GM23338 (cell line): ENCODE measurements around the gene COLQ. TPM values are rescaled to one million over a fixed set of nuclear protein-coding genes. Genes with fewer than 3 reads are reported as not detected.

ENCODE experiments used
- ATAC-seq: fragments of 200-7000 bp; cut with Tn5 transposase; 3 replicates; pipeline ENCODE4 v1.9.1; 2020
- DNase-seq: peaks from one replicate; pipeline ENCODE4 v3.0.0-alpha.2; 2015; ENCODE audit warnings: low spot score
- H2AFZ ChIP-seq: fragments of 200-600 bp; sonication (generic); 2 replicates; pipeline ENCODE4 v1.8.0; 2016; ENCODE audit warnings: antibody characterized with exemption, mild to moderate bottlenecking, moderate library complexity
- H3F3A ChIP-seq: fragments of 200-600 bp; sonication (generic); replicated peaks from 2 replicates; pipeline ENCODE4 v1.8.0; 2017; ENCODE audit warnings: antibody characterized with exemption, mixed run types, low read depth
- H3K27ac ChIP-seq: fragments of 200-600 bp; sonication (generic); 2 replicates; pipeline ENCODE4 v1.6.1; 2016; ENCODE audit warnings: low read depth
- H3K27me3 ChIP-seq: fragments of 200-600 bp; sonication (generic); 2 replicates; pipeline ENCODE4 v1.8.0; 2016; ENCODE audit warnings: mild to moderate bottlenecking, mixed run types, moderate library complexity; ENCODE audit not compliant: insufficient read depth
- H3K36me3 ChIP-seq: fragments of 200-600 bp; sonication (generic); 2 replicates; pipeline ENCODE4 v1.8.0; 2016; ENCODE audit warnings: mild to moderate bottlenecking; ENCODE audit not compliant: insufficient read depth
- H3K4me1 ChIP-seq: fragments of 200-600 bp; sonication (generic); 2 replicates; pipeline ENCODE4 v1.8.0; 2016; ENCODE audit warnings: mild to moderate bottlenecking, moderate library complexity; ENCODE audit not compliant: insufficient read depth
- H3K4me2 ChIP-seq: fragments of 200-600 bp; sonication (generic); 2 replicates; pipeline ENCODE4 v1.7.1; 2017; ENCODE audit warnings: mixed run types
- H3K4me3 ChIP-seq: fragments of 200-600 bp; sonication (generic); 2 replicates; pipeline ENCODE4 v1.6.1; 2016; ENCODE audit warnings: mixed run types
- H3K79me2 ChIP-seq: fragments of 200-600 bp; sonication (generic); replicated peaks from 2 replicates; pipeline ENCODE4 v1.8.0; 2017; ENCODE audit warnings: mild to moderate bottlenecking; ENCODE audit not compliant: insufficient read depth
- H3K9me2 ChIP-seq: fragments of 200-600 bp; sonication (generic); 2 replicates; pipeline ENCODE4 v1.8.0; 2017; ENCODE audit not compliant: insufficient read depth
- H4K20me1 ChIP-seq: fragments of 200-600 bp; sonication (generic); replicated peaks from 2 replicates; pipeline ENCODE4 v1.8.0; 2017; ENCODE audit warnings: mild to moderate bottlenecking; ENCODE audit not compliant: insufficient read depth
- H3K27ac Mint-ChIP-seq: 2 replicates; pipeline ENCODE4 v1.8.0; 2020; ENCODE audit warnings: inconsistent platforms, mild to moderate bottlenecking, moderate library complexity, mixed read lengths
- H3K27me3 Mint-ChIP-seq: 3 replicates; pipeline ENCODE4 v1.8.0; 2022; ENCODE audit warnings: low read depth, mild to moderate bottlenecking, moderate library complexity, mixed read lengths, inconsistent platforms; ENCODE audit not compliant: insufficient read depth, poor library complexity
- H3K36me3 Mint-ChIP-seq: 3 replicates; pipeline ENCODE4 v1.8.0; 2021; ENCODE audit warnings: low read depth, mild to moderate bottlenecking, inconsistent platforms, moderate library complexity, mixed read lengths
- H3K4me1 Mint-ChIP-seq: 3 replicates; pipeline ENCODE4 v1.8.0; 2020; ENCODE audit warnings: mild to moderate bottlenecking, inconsistent platforms, mixed read lengths
- H3K4me3 Mint-ChIP-seq: 3 replicates; pipeline ENCODE4 v1.8.0; 2021; ENCODE audit warnings: moderate library complexity, mild to moderate bottlenecking, inconsistent platforms, mixed read lengths
- H3K9me3 Mint-ChIP-seq: 3 replicates; pipeline ENCODE4 v1.8.0; 2020; ENCODE audit warnings: moderate library complexity, mild to moderate bottlenecking, inconsistent platforms, mixed read lengths
- CREB1 ChIP-seq: fragments of 250-450 bp; sonication (Bioruptor Pico); IDR thresholded peaks from 2 replicates; pipeline ENCODE4 v1.5.0; 2020; ENCODE audit warnings: low read depth, mild to moderate bottlenecking, moderate library complexity
- EZH2 ChIP-seq: fragments of 200-600 bp; sonication (generic); IDR thresholded peaks from one replicate; pipeline ENCODE4 v1.8.0; 2017; ENCODE audit warnings: antibody characterized with exemption, mild to moderate bottlenecking, low read depth; ENCODE audit not compliant: unreplicated experiment
- EZH2phosphoT487 ChIP-seq: fragments of 200-600 bp; sonication (generic); IDR thresholded peaks from one replicate; pipeline ENCODE4 v1.8.1; 2018; ENCODE audit warnings: antibody characterized with exemption; ENCODE audit not compliant: unreplicated experiment
- POLR2AphosphoS5 ChIP-seq: IDR thresholded peaks from 2 replicates; pipeline ENCODE4 v1.6.1; 2016; ENCODE audit warnings: antibody characterized with exemption, low read depth
- microRNA-seq: library from miRNA; unstranded; fragments of <30 nt; microRNA quantifications from one replicate; pipeline ENCODE4, GENCODE V29; 2017
- polyA plus RNA-seq: library from polyadenylated mRNA; unstranded; fragments of >200 nt; fragmentation: Nextera tagmentation; extraction: Ambion mirVana; gene quantifications from 2 replicates; pipeline ENCODE4 v1.2.1, GENCODE V29; 2016
- small RNA-seq: library from RNA; depleted of rRNA; stranded (forward); fragments of <200 nt; gene quantifications from one replicate; pipeline ENCODE3, GENCODE V24; 2014; ENCODE audit warnings: low replicate concordance
- total RNA-seq: library from RNA; depleted of rRNA; stranded (reverse); fragments of >200 nt; shearing (Covaris generic); gene quantifications from 2 replicates; pipeline ENCODE4 v1.2.3, GENCODE V29; 2014; rRNA removed
- TF ChIP-seq, protein P1 (sequence below): IDR thresholded peaks from one replicate; pipeline ENCODE4 v1.6.1; 2018; ENCODE audit warnings: antibody characterized with exemption; ENCODE audit not compliant: unreplicated experiment

Gene COLQ
- total and polyA plus RNA-seq, 2 experiments from 2014 or later, result 0.78 to 2.0 TPM

DNA sequence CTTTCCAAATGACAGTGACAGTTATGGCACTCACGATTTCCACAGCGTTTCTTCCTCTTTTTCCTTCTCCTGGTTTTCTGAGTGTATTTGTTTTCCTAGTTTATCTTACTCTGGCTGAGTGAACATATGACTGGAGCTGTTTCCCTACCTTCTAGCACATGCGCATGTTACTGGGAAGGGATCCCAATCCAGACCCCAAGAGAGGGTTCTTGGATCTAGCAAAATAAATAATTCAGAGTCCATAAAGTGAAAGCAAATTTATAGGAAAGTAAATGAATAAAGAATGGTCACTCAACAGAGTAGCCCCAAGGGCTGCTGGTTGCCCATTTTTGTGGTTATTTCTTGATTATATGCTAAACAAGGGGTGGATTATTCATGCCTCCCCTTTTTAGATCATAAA lies 118.0 kb downstream of the COLQ start:
- peaks cover 6% of the 10 kb centered on the region; the same call in 2 of the 3 replicates for H3K9me3 Mint-ChIP-seq
- Histone ChIP-seq H3K4me1 (no peaks in the 10 kb centered on the region), H3K36me3 (no peaks in the 10 kb centered on the region), H3K4me3 (no peak overlapping the region), H3K79me2 (no peaks in the 10 kb centered on the region), H3K4me2 (no peak overlapping the region), H2AFZ (no peak overlapping the region), H4K20me1 (no peaks in the 10 kb centered on the region), H3K9me2 (no peaks in the 10 kb centered on the region), H3K27me3 (no peaks in the 10 kb centered on the region), H3K27ac (no peak overlapping the region), H3F3A (no peaks in the 10 kb centered on the region)
- no peaks in the 10 kb centered on the region for H3K27me3 Mint-ChIP-seq
- ATAC-seq, result no peak
- no peaks in the 10 kb centered on the region for H3K4me1 Mint-ChIP-seq
- H3K36me3 Mint-ChIP-seq, result no peaks in the 10 kb centered on the region; the same call in 2 of the 3 replicates
- TF ChIP-seq, protein P1, sequence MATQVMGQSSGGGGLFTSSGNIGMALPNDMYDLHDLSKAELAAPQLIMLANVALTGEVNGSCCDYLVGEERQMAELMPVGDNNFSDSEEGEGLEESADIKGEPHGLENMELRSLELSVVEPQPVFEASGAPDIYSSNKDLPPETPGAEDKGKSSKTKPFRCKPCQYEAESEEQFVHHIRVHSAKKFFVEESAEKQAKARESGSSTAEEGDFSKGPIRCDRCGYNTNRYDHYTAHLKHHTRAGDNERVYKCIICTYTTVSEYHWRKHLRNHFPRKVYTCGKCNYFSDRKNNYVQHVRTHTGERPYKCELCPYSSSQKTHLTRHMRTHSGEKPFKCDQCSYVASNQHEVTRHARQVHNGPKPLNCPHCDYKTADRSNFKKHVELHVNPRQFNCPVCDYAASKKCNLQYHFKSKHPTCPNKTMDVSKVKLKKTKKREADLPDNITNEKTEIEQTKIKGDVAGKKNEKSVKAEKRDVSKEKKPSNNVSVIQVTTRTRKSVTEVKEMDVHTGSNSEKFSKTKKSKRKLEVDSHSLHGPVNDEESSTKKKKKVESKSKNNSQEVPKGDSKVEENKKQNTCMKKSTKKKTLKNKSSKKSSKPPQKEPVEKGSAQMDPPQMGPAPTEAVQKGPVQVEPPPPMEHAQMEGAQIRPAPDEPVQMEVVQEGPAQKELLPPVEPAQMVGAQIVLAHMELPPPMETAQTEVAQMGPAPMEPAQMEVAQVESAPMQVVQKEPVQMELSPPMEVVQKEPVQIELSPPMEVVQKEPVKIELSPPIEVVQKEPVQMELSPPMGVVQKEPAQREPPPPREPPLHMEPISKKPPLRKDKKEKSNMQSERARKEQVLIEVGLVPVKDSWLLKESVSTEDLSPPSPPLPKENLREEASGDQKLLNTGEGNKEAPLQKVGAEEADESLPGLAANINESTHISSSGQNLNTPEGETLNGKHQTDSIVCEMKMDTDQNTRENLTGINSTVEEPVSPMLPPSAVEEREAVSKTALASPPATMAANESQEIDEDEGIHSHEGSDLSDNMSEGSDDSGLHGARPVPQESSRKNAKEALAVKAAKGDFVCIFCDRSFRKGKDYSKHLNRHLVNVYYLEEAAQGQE, result no peak
- no peak for TF ChIP-seq POLR2AphosphoS5
- TF ChIP-seq EZH2, result no peak
- H3K4me3 Mint-ChIP-seq, result no peak overlapping the region
- DNase-seq, result no peak
- H3K27ac Mint-ChIP-seq, result no peak overlapping the region

DNA sequence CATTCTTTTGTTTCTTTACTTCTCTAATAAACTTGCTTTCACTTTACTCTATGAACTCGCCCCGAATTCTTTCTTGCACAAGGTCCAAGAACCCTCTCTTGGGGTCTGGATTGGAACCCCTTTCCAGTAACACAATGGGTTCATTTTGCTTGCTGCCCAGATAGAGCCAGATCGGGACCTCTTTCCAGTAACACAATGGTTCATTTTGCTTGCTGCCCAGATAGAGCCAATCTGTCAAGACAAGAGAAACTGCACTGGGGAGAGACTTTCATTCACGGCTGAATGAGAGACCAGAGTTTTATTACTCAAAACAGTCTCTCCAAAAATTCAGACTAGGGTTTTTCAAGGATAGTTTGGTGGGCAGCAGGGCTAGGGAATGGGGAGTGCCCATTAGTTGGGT lies 119.6 kb downstream of the COLQ start:
- TF ChIP-seq CREB1 (CRISPR knock-in tag), result no peak
- TF ChIP-seq EZH2phosphoT487, result no peak
- no peaks in the 10 kb centered on the region for H3K4me1 ChIP-seq
- Mint-ChIP-seq H3K27ac (no peak overlapping the region), H3K27me3 (peaks cover 7% of the 10 kb centered on the region), H3K4me3 (no peak overlapping the region), H3K36me3 (peaks cover 11% of the 10 kb centered on the region), H3K4me1 (no peaks in the 10 kb centered on the region), H3K9me3 (peaks cover 22% of the 10 kb centered on the region)
- 0 out of 2 replicates have a peak, but pooled peaks cover 6% of the 10 kb centered on the region for H3K36me3 ChIP-seq
- no peaks in the 10 kb centered on the region for H3K27me3 ChIP-seq
- H3K27ac ChIP-seq, result no peak overlapping the region
- H3F3A ChIP-seq, result no peaks in the 10 kb centered on the region
- H2AFZ ChIP-seq, result no peak overlapping the region
- no peaks in the 10 kb centered on the region for H4K20me1 ChIP-seq
- ATAC-seq, result no peak
- H3K79me2 ChIP-seq, result no peaks in the 10 kb centered on the region
- no peak overlapping the region for H3K4me3 ChIP-seq
- H3K9me2 ChIP-seq, result no peaks in the 10 kb centered on the region
- no peak for DNase-seq
- H3K4me2 ChIP-seq, result no peak overlapping the region

Small RNA genes lying within 50 kb of the gene (microRNA-seq; reads per million reads assigned to microRNA genes)
- not detected for gene MIR4270

Small RNA genes lying within 50 kb of the gene (small RNA-seq; reads per million reads assigned to genes)
- not detected for gene MIR4270
- not detected for gene RN7SL110P
- not detected for gene RNU6-1024P

Other genes starting within 250 kb of the COLQ start
- 8.3 and 9.1 TPM in 2 replicates for gene SH3BP5, start 189.1 kb downstream of the COLQ start, total RNA-seq
- 5.8 and 5.9 TPM in 2 replicates for gene SH3BP5, start 189.1 kb downstream of the COLQ start, polyA plus RNA-seq
- gene METTL6, start 94.2 kb downstream of the COLQ start, total RNA-seq, result 17.8 and 21.2 TPM in 2 replicates
- gene METTL6, start 94.2 kb downstream of the COLQ start, polyA plus RNA-seq, result 11.6 and 15.1 TPM in 2 replicates
- gene EAF1, start 94.1 kb downstream of the COLQ start, total RNA-seq, result 29.5 and 45.4 TPM in 2 replicates
- gene EAF1, start 94.1 kb downstream of the COLQ start, polyA plus RNA-seq, result 9.4 and 9.8 TPM in 2 replicates
- gene HACL1, start 79.9 kb upstream of the COLQ start, total RNA-seq, result 25.9 and 33.5 TPM in 2 replicates
- 19.4 and 19.6 TPM in 2 replicates for gene HACL1, start 79.9 kb upstream of the COLQ start, polyA plus RNA-seq
- 15.0 and 17.8 TPM in 2 replicates for gene BTD, start 80.0 kb upstream of the COLQ start, total RNA-seq
- 19.0 and 20.0 TPM in 2 replicates for gene BTD, start 80.0 kb upstream of the COLQ start, polyA plus RNA-seq